GM12878 (cell line): ENCODE measurements around the gene C14orf39. TPM values are rescaled to one million over a fixed set of nuclear protein-coding genes. Genes with fewer than 3 reads are reported as not detected.

Experiments used
- ATAC-seq: fragments of 200-7000 bp; cut with Tn5 transposase; 3 replicates; pipeline ENCODE4 v1.9.1; 2020; ENCODE audit warnings: mild to moderate bottlenecking, moderate library complexity
- BruUV-seq: library from RNA; stranded (reverse); fragments of 400-500 nt; replicated peaks from 2 replicates; lab custom pipeline; 2021; lab: Mats Ljungman, UMichigan
- CTCF ChIA-PET: fragments of 300-600 bp; sonication (Branson Sonifier 250); formaldehyde crosslinking; extraction: SDS; loops from one replicate; lab custom pipeline; 2021; ENCODE audit warnings: inconsistent platforms; lab: Yijun Ruan, JAX
- POLR2A ChIA-PET: fragments of 350-600 bp; formaldehyde crosslinking; extraction: SDS; loops from one replicate; lab custom pipeline; 2021; ENCODE audit warnings: inconsistent platforms; lab: Charles Lee
- RAD21 ChIA-PET: fragments of 300-600 bp; sonication (Branson Sonifier 250); formaldehyde crosslinking; loops from one replicate; lab custom pipeline; 2023; ENCODE audit warnings: antibody characterized with exemption; ENCODE audit not compliant: unreplicated experiment; lab: Charles Lee
- SMC1A ChIA-PET: fragments of 300-600 bp; sonication (Branson Sonifier 250); formaldehyde crosslinking; loops from one replicate; lab custom pipeline; 2023; ENCODE audit not compliant: unreplicated experiment, uncharacterized antibody; lab: Charles Lee
- DNase-seq: peaks from one replicate; pipeline ENCODE4 v3.0.0-alpha.2; 2011; ENCODE audit warnings: low read depth, low spot score
- FAIRE-seq: peaks from 3 replicates; lab custom pipeline; 2011; peaks lifted over from hg19 to GRCh38; lab: Jason Lieb, UNC
- H2AFZ ChIP-seq: 2 replicates; pipeline ENCODE4 v1.6.0; 2011; ENCODE audit warnings: low read depth, low read length, control low read depth; ENCODE audit not compliant: control insufficient read depth
- H3K27ac ChIP-seq: 2 replicates; pipeline ENCODE4 v1.5.1; 2011; ENCODE audit warnings: control low read depth; ENCODE audit not compliant: control insufficient read depth, insufficient read depth
- H3K27me3 ChIP-seq, 2 experiments: replicated peaks in 1 of 2; 2 replicates each; pipeline versions ENCODE4 v1.6.0 to v1.6.1; 2011; ENCODE audit warnings: low read length in 1 of 2; ENCODE audit not compliant: control insufficient read depth in 2 of 2, insufficient read depth in 2 of 2
- H3K36me3 ChIP-seq, 2 experiments: 2 replicates each; pipeline ENCODE4 v1.5.1; 2011; ENCODE audit warnings: low read length in 1 of 2; ENCODE audit not compliant: control insufficient read depth in 2 of 2, insufficient read depth in 2 of 2
- H3K4me1 ChIP-seq: 2 replicates; pipeline ENCODE4 v1.6.1; 2011; ENCODE audit warnings: mild to moderate bottlenecking, low read length, moderate library complexity, mixed read lengths; ENCODE audit not compliant: control insufficient read depth, insufficient read depth
- H3K4me2 ChIP-seq: 2 replicates; pipeline ENCODE4 v1.6.0; 2011; ENCODE audit warnings: control low read depth; ENCODE audit not compliant: control insufficient read depth, insufficient read depth
- H3K4me3 ChIP-seq: fragments of 200-600 bp; sonication (generic); 2 replicates; pipeline ENCODE4 v1.5.1; 2016
- H3K79me2 ChIP-seq: 2 replicates; pipeline ENCODE4 v1.6.0; 2011; ENCODE audit warnings: low read length; ENCODE audit not compliant: control insufficient read depth, insufficient read depth
- H3K9ac ChIP-seq: 2 replicates; pipeline ENCODE4 v1.8.0; 2011; ENCODE audit warnings: low read length, control low read depth, mixed read lengths; ENCODE audit not compliant: control insufficient read depth, insufficient read depth
- H3K9me3 ChIP-seq: replicated peaks from 3 replicates; pipeline ENCODE4 v1.5.1; 2011; ENCODE audit warnings: mild to moderate bottlenecking, low read length; ENCODE audit not compliant: control insufficient read depth, insufficient read depth
- H4K20me1 ChIP-seq: 2 replicates; pipeline ENCODE4 v1.6.0; 2011; ENCODE audit not compliant: control insufficient read depth, insufficient read depth
- EZH2 ChIP-seq: IDR thresholded peaks from 2 replicates; pipeline ENCODE4 v1.6.1; 2012; ENCODE audit warnings: low read depth, mild to moderate bottlenecking, control low read depth, inconsistent platforms, low read length, borderline replicate concordance; ENCODE audit not compliant: control insufficient read depth
- HDAC2 ChIP-seq: fragments of 200-600 bp; sonication (generic); IDR thresholded peaks from 2 replicates; pipeline ENCODE4 v1.6.1; 2017
- KAT2A ChIP-seq: conservative IDR thresholded peaks from 2 replicates; pipeline ENCODE4 v1.6.1; 2011; ENCODE audit warnings: low read depth, low read length; ENCODE audit not compliant: control insufficient read depth
- SP1 ChIP-seq: IDR thresholded peaks from one replicate; pipeline ENCODE4 v1.6.1; 2011; ENCODE audit warnings: low read depth, low read length
- YY1 ChIP-seq: IDR thresholded peaks from 2 replicates; pipeline ENCODE4 v1.6.1; 2011; ENCODE audit warnings: low read depth, mild to moderate bottlenecking, low read length
- WGBS: methylation state at CpG from one replicate; pipeline ENCODE4 v1.1.6; 2016; ENCODE audit warnings: low lambda C conversion rate; ENCODE audit not compliant: insufficient replicate concordance, insufficient coverage; ENCODE audit errors: missing lambda C conversion rate; 5-methylcytosine and 5-hydroxymethylcytosine counted together
- in situ Hi-C: fragments of 300-500 bp; cut with MboI; formaldehyde crosslinking; loops from 9 replicates; pipeline ENCODE4 v1.14.3; 2018; ENCODE audit warnings: mixed read lengths
- intact Hi-C: fragments of 100-400 bp; cut with micrococcal nuclease; formaldehyde crosslinking; loops from one replicate; pipeline ENCODE4 v1.14.2; 2022; ENCODE audit not compliant: unreplicated experiment
- polyA plus RNA-seq, 11 experiments: library from polyadenylated mRNA; depleted of rRNA in 4 of 11; unstranded in 6 of 11; stranded (reverse) in 5 of 11; fragments of >200 nt; fragmentation: Nextera tagmentation in 4 of 11; fragmentation: Illumina TruSeq in 1 of 11; extraction: Ambion mirVana in 4 of 11; extraction: Trizol in 1 of 11; gene quantifications; 1 replicate in 1 of 11; 2 replicates in 10 of 11; pipeline versions ENCODE4 v1.2.1 to v1.2.3, GENCODE V29; 2011 to 2016; ENCODE audit warnings: inconsistent platforms in 2 of 11, missing spikeins in 2 of 11, low read depth in 1 of 11
- total RNA-seq, 4 experiments: library from RNA; depleted of rRNA in 3 of 4; stranded (reverse); fragments of >200 nt in 3 of 4; fragmentation: Illumina TruSeq in 1 of 4; extraction: Trizol in 1 of 4; gene quantifications; 2 replicates each; pipeline versions ENCODE4 v1.2.1 to v1.2.3, GENCODE V29; 2013 to 2021
- TF ChIP-seq, protein P1 (sequence below): IDR thresholded peaks from 2 replicates; pipeline ENCODE4 v1.6.1; 2012; ENCODE audit warnings: low read depth, low read length, improper control_type of control experiment

The C14orf39 gene
- total and polyA plus RNA-seq, 10 of the 15 experiments (the other 5 are each of a cell fraction or from before 2014, with no cell fraction given), result 0.24 to 0.31 TPM; not detected in 8

DNA sequence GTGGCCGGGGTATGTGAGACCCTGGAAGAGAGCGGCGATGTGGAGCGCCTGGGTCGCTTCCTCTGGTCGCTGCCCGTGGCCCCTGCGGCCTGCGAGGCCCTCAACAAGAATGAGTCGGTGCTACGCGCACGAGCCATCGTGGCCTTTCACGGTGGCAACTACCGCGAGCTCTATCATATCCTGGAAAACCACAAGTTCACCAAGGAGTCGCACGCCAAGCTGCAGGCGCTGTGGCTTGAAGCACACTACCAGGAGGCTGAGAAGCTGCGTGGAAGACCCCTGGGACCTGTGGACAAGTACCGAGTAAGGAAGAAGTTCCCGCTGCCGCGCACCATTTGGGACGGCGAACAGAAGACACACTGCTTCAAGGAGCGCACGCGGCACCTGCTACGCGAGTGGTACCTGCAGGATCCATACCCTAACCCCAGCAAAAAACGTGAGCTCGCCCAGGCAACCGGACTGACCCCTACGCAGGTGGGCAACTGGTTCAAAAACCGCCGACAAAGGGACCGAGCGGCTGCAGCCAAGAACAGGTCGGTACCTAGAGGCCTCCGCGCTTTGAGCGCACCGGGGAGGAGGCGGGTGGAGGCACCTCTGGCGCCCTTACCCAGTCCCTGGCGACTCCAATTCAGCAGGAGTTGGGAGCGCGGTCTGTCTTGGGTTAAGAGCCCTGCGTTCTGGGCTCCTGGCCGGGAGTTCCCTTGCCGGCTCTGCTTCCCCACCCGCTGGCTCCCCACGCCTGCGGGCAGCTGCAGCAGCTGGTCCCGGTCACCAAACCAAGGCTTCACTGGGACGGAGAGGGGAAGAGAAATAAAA, 23.8 kb upstream of the C14orf39 start:
- FAIRE-seq (no peak), DNase-seq (no peak), ATAC-seq (no peak)
- Histone ChIP-seq H3K27ac (no peak overlapping the region), H3K4me3 (no peak overlapping the region), H3K4me1 (no peaks in the 10 kb centered on the region), H3K4me2 (no peak overlapping the region), H2AFZ (no peak overlapping the region), H3K27me3 (peaks cover 19 to 48% of the 10 kb centered on the region in 2 experiments), H4K20me1 (no peaks in the 10 kb centered on the region), H3K79me2 (no peaks in the 10 kb centered on the region), H3K9me3 (no peaks in the 10 kb centered on the region; the same call in 2 of the 3 replicates), H3K9ac (no peak overlapping the region), H3K36me3 (no peaks in the 10 kb centered on the region)
- WGBS, result 40% methylated on average over 58 of the region's 58 CpGs
- RAD21 ChIA-PET, result no interaction called here
- TF ChIP-seq SP1 (no peak), KAT2A (no peak), YY1 (no peak), HDAC2 (no peak), EZH2 (no peak)
- TF ChIP-seq, protein P1, sequence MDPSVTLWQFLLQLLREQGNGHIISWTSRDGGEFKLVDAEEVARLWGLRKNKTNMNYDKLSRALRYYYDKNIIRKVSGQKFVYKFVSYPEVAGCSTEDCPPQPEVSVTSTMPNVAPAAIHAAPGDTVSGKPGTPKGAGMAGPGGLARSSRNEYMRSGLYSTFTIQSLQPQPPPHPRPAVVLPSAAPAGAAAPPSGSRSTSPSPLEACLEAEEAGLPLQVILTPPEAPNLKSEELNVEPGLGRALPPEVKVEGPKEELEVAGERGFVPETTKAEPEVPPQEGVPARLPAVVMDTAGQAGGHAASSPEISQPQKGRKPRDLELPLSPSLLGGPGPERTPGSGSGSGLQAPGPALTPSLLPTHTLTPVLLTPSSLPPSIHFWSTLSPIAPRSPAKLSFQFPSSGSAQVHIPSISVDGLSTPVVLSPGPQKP, result no peak
- POLR2A ChIA-PET, result no interaction called here
- no TSS peak for BruUV-seq
- CTCF ChIA-PET, result interaction anchor here (1.6 kb wide), 1 partner anchor 14 kb away, joined by 3 read pairs; no protein-coding TSS in a partner anchor
- SMC1A ChIA-PET, result no interaction called here
- in situ Hi-C loops, result no loop called here
- intact Hi-C loops, result no loop called here
